KMS-11 (cell line): Measurements from ENCODE around the gene TRPM4.

Source experiments
- H2AFZ ChIP-seq: fragments of 200-600 bp; sonication (generic); 2 replicates; pipeline ENCODE4 v1.6.1; 2016; ENCODE audit warnings: antibody characterized with exemption, mixed run types, low read depth
- H3K27ac ChIP-seq: fragments of 200-600 bp; sonication (generic); 2 replicates; pipeline ENCODE4 v1.6.1; 2016; ENCODE audit warnings: mild to moderate bottlenecking, mixed run types
- H3K27me3 ChIP-seq: fragments of 200-600 bp; sonication (generic); 2 replicates; pipeline ENCODE4 v1.6.1; 2017; ENCODE audit warnings: mild to moderate bottlenecking, low read depth, mixed run types, moderate library complexity; ENCODE audit not compliant: insufficient read depth
- H3K36me3 ChIP-seq: fragments of 200-600 bp; sonication (generic); 2 replicates; pipeline ENCODE4 v1.6.1; 2017; ENCODE audit warnings: mild to moderate bottlenecking, mixed run types; ENCODE audit not compliant: insufficient read depth
- H3K4me1 ChIP-seq: fragments of 200-600 bp; sonication (generic); 2 replicates; pipeline ENCODE4 v1.6.1; 2016; ENCODE audit warnings: mild to moderate bottlenecking, low read depth, mixed run types; ENCODE audit not compliant: poor library complexity, severe bottlenecking
- H3K4me2 ChIP-seq: fragments of 200-600 bp; sonication (generic); 2 replicates; pipeline ENCODE4 v1.7.0; 2016; ENCODE audit warnings: mild to moderate bottlenecking, mixed run types
- H3K4me3 ChIP-seq: fragments of 200-600 bp; sonication (generic); IDR thresholded peaks from 2 replicates; pipeline ENCODE4 v1.6.1; 2017; ENCODE audit warnings: low read depth, low read length, mixed read lengths; ENCODE audit not compliant: insufficient read depth
- H3K79me2 ChIP-seq: fragments of 200-600 bp; sonication (generic); 2 replicates; pipeline ENCODE4 v1.6.1; 2016; ENCODE audit warnings: low read depth, mixed run types; ENCODE audit not compliant: insufficient read depth
- H3K9ac ChIP-seq: fragments of 200-600 bp; sonication (generic); 2 replicates; pipeline ENCODE4 v1.6.1; 2016; ENCODE audit warnings: mild to moderate bottlenecking, mixed run types
- H4K20me1 ChIP-seq: fragments of 200-600 bp; sonication (generic); 2 replicates; pipeline ENCODE4 v1.6.1; 2016; ENCODE audit warnings: mild to moderate bottlenecking, mixed run types; ENCODE audit not compliant: insufficient read depth
- CTCF ChIP-seq: fragments of 200-600 bp; sonication (generic); conservative IDR thresholded peaks from 2 replicates; pipeline ENCODE4 v1.6.1; 2017; ENCODE audit warnings: low read depth, mild to moderate bottlenecking, antibody characterized with exemption, low read length, moderate library complexity, mixed read lengths

The TRPM4 gene

GRCh38 chr19:49247676-49248075, 90.1 kb downstream of the TRPM4 start:
- Histone ChIP-seq H3K4me1 (no peaks in the 10 kb centered on the region), H3K4me3 (no peak overlapping the region), H3K36me3 (no peaks in the 10 kb centered on the region), H3K79me2 (no peaks in the 10 kb centered on the region), H3K27me3 (no peaks in the 10 kb centered on the region; the same call in 1 of the 2 replicates), H3K9ac (no peak overlapping the region), H4K20me1 (no peaks in the 10 kb centered on the region), H3K4me2 (no peak overlapping the region), H2AFZ (no peak overlapping the region), H3K27ac (no peak overlapping the region)
- no peak for TF ChIP-seq CTCF

GRCh38 chr19:49249933-49250332, 92.3 kb downstream of the TRPM4 start:
- TF ChIP-seq CTCF: no peak
- no peaks in the 10 kb centered on the region for H3K79me2 ChIP-seq
- no peak overlapping the region for H3K27ac ChIP-seq
- no peaks in the 10 kb centered on the region for H3K4me1 ChIP-seq
- no peaks in the 10 kb centered on the region for H4K20me1 ChIP-seq
- no peak overlapping the region for H3K4me3 ChIP-seq
- H3K9ac ChIP-seq: no peak overlapping the region
- no peak overlapping the region for H2AFZ ChIP-seq
- no peaks in the 10 kb centered on the region; the same call in 1 of the 2 replicates for H3K27me3 ChIP-seq
- no peak overlapping the region for H3K4me2 ChIP-seq
- no peaks in the 10 kb centered on the region for H3K36me3 ChIP-seq

GRCh38 chr19:49255674-49256073, 98.1 kb downstream of the TRPM4 start:
- no peak overlapping the region for H3K4me2 ChIP-seq
- H4K20me1 ChIP-seq: no peaks in the 10 kb centered on the region
- no peak overlapping the region for H3K9ac ChIP-seq
- no peak overlapping the region for H2AFZ ChIP-seq
- no peak overlapping the region for H3K4me3 ChIP-seq
- no peaks in the 10 kb centered on the region for H3K79me2 ChIP-seq
- no peak for TF ChIP-seq CTCF
- H3K27ac ChIP-seq: no peak overlapping the region
- H3K4me1 ChIP-seq: no peaks in the 10 kb centered on the region
- H3K36me3 ChIP-seq: no peaks in the 10 kb centered on the region
- no peaks in the 10 kb centered on the region; the same call in 1 of the 2 replicates for H3K27me3 ChIP-seq

- no peaks in the 10 kb centered on the region; the same call in 1 of the 2 replicates for H3K27me3 ChIP-seq
- no peaks in the 10 kb centered on the region for H4K20me1 ChIP-seq
- no peak for TF ChIP-seq CTCF
- no peaks in the 10 kb centered on the region for H3K79me2 ChIP-seq
- H2AFZ ChIP-seq: no peak overlapping the region
- H3K4me3 ChIP-seq: no peak overlapping the region
- no peak overlapping the region for H3K4me2 ChIP-seq
- H3K4me1 ChIP-seq: peaks cover 4% of the 10 kb centered on the region
- no peaks in the 10 kb centered on the region for H3K36me3 ChIP-seq
- no peak overlapping the region for H3K27ac ChIP-seq
- no peak overlapping the region for H3K9ac ChIP-seq
Measured at GRCh38 chr19:49256691-49257090, 99.1 kb downstream of the TRPM4 start.
